ENCODE results near the gene NKD2.

GRCh38 chr5:1026700-1027621 lies 18.4 kb downstream of the NKD2 start:
- TF ChIP-seq, protein P1, sequence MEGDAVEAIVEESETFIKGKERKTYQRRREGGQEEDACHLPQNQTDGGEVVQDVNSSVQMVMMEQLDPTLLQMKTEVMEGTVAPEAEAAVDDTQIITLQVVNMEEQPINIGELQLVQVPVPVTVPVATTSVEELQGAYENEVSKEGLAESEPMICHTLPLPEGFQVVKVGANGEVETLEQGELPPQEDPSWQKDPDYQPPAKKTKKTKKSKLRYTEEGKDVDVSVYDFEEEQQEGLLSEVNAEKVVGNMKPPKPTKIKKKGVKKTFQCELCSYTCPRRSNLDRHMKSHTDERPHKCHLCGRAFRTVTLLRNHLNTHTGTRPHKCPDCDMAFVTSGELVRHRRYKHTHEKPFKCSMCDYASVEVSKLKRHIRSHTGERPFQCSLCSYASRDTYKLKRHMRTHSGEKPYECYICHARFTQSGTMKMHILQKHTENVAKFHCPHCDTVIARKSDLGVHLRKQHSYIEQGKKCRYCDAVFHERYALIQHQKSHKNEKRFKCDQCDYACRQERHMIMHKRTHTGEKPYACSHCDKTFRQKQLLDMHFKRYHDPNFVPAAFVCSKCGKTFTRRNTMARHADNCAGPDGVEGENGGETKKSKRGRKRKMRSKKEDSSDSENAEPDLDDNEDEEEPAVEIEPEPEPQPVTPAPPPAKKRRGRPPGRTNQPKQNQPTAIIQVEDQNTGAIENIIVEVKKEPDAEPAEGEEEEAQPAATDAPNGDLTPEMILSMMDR (IDR thresholded peaks at IDR 0.05), result no peak
- TF ChIP-seq, protein P2, sequence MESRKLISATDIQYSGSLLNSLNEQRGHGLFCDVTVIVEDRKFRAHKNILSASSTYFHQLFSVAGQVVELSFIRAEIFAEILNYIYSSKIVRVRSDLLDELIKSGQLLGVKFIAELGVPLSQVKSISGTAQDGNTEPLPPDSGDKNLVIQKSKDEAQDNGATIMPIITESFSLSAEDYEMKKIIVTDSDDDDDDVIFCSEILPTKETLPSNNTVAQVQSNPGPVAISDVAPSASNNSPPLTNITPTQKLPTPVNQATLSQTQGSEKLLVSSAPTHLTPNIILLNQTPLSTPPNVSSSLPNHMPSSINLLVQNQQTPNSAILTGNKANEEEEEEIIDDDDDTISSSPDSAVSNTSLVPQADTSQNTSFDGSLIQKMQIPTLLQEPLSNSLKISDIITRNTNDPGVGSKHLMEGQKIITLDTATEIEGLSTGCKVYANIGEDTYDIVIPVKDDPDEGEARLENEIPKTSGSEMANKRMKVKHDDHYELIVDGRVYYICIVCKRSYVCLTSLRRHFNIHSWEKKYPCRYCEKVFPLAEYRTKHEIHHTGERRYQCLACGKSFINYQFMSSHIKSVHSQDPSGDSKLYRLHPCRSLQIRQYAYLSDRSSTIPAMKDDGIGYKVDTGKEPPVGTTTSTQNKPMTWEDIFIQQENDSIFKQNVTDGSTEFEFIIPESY (IDR thresholded peaks at IDR 0.05; ENCODE audit: borderline replicate concordance, low read depth), result no peak
